Suppressor macrophage treated with lipopolysaccharide for 4 hours (primary cell): ENCODE data around the gene NXPH2.

Experiments
- DNase-seq: peaks from one replicate; pipeline ENCODE4 v3.0.0-alpha.2; 2020

The NXPH2 gene

GRCh38 chr2:138779781-138780445 is at the start of gene NXPH2:
NXPH2 (minus strand) TSS chr2:138780390; CDS start chr2:138780241, 149 bp downstream.
- no peak for DNase-seq

- peak; percentile 32 for DNase-seq
Measured at GRCh38 chr2:138829326-138829919, 49.2 kb upstream of the NXPH2 start.

- peak; percentile 69 for DNase-seq
Measured at GRCh38 chr2:138827426-138828054, 47.4 kb upstream of the NXPH2 start.

GRCh38 chr2:138823666-138824065 is 43.5 kb upstream of the NXPH2 start:
- no peak for DNase-seq

GRCh38 chr2:138819964-138820363 is 39.8 kb upstream of the NXPH2 start:
- no peak for DNase-seq

GRCh38 chr2:138818556-138818955 is 38.4 kb upstream of the NXPH2 start:
- DNase-seq, result no peak

- peak; percentile 73 for DNase-seq
Measured at GRCh38 chr2:138814123-138814898, 34.1 kb upstream of the NXPH2 start.

GRCh38 chr2:138811431-138811830 is 31.2 kb upstream of the NXPH2 start:
- DNase-seq, result no peak

GRCh38 chr2:138794724-138795123 is 14.5 kb upstream of the NXPH2 start:
- DNase-seq, result no peak

GRCh38 chr2:138787053-138787666 is 7.0 kb upstream of the NXPH2 start:
- DNase-seq, result peak; percentile 37

- no peak for DNase-seq
Measured at GRCh38 chr2:138782383-138782782, 2.2 kb upstream of the NXPH2 start.

- DNase-seq, result no peak
Measured at GRCh38 chr2:138780908-138781307, 718 bp upstream of the NXPH2 start.

- DNase-seq, result no peak
Measured at GRCh38 chr2:138780446-138780880, 273 bp upstream of the NXPH2 start.

- DNase-seq, result no peak
Measured at GRCh38 chr2:138779406-138779780, 797 bp downstream of the NXPH2 start.

- no peak for DNase-seq
Measured at GRCh38 chr2:138777996-138778395, 2.2 kb downstream of the NXPH2 start.

- no peak for DNase-seq
Measured at GRCh38 chr2:138775736-138776135, 4.5 kb downstream of the NXPH2 start.

- no peak for DNase-seq
Measured at GRCh38 chr2:138771534-138771933, 8.7 kb downstream of the NXPH2 start.

- no peak for DNase-seq
Measured at GRCh38 chr2:138767101-138767500, 13.1 kb downstream of the NXPH2 start.

- no peak for DNase-seq
Measured at GRCh38 chr2:138766464-138766863, 13.7 kb downstream of the NXPH2 start.

GRCh38 chr2:138763971-138764370 is 16.2 kb downstream of the NXPH2 start:
- DNase-seq, result no peak

- DNase-seq, result no peak
Measured at GRCh38 chr2:138762533-138762932, 17.7 kb downstream of the NXPH2 start.

GRCh38 chr2:138760676-138761075 is 19.5 kb downstream of the NXPH2 start:
- DNase-seq, result no peak

GRCh38 chr2:138757384-138757783 is 22.8 kb downstream of the NXPH2 start:
- no peak for DNase-seq
